GM21825 (cell line): ENCODE data around the gene TOPBP1.
"Not testable (repeated sequence)": the region's sequence is repeated elsewhere in the genome, so short reads cannot be mapped to it uniquely, and the experiment has no call there.

Experiments used
- ATAC-seq: cut with Tn5 transposase; IDR thresholded peaks from one replicate; pipeline ENCODE4 v1.9.1; 2021; ENCODE audit warnings: mild to moderate bottlenecking, moderate library complexity; ENCODE audit not compliant: unreplicated experiment

Gene TOPBP1

DNA sequence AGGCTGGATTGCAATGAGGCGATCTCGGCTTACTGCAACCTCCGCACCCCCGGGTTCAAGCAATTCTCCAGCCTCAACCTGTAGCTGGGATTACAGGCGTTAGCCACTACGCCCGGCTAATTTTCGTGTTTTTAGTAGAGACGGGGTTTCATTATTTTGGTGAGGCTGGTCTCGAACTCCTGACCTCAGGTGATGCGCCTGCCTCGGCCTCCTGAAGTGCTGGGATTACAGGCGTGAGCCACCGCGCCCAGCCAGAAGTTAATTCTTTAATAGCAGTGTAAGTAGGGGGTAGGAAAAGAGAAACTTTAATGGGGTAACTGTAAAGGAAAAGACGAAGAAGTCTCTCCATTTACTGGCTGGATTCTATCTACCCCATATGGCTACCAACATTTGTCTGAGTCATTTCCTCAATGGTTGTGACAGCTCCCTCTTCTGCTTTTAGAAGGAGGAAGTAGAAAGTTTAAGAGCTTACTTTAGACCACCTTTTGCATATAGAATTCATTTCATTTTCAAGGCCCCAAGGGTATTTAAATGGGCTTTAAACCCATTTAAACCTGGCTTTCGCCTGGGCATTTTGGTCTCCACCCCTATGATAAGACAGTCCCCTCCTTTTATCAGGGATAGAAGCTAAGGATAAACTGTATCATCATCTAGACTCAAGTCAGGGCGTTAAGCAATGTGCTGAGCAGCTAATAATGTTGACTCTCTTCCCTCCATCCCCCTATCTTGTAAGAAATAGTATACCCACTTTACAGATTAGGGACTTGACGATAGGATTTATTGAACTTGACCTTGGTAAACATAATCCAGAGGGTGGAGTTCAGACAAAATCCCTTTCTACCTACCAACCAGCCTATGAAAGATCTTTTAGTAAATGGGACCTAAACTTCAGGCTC, 89.3 kb downstream of the TOPBP1 start:
- ATAC-seq, result peak; percentile 20

GRCh38 chr3:133570937-133571320, 90.8 kb downstream of the TOPBP1 start:
- no peak for ATAC-seq

DNA sequence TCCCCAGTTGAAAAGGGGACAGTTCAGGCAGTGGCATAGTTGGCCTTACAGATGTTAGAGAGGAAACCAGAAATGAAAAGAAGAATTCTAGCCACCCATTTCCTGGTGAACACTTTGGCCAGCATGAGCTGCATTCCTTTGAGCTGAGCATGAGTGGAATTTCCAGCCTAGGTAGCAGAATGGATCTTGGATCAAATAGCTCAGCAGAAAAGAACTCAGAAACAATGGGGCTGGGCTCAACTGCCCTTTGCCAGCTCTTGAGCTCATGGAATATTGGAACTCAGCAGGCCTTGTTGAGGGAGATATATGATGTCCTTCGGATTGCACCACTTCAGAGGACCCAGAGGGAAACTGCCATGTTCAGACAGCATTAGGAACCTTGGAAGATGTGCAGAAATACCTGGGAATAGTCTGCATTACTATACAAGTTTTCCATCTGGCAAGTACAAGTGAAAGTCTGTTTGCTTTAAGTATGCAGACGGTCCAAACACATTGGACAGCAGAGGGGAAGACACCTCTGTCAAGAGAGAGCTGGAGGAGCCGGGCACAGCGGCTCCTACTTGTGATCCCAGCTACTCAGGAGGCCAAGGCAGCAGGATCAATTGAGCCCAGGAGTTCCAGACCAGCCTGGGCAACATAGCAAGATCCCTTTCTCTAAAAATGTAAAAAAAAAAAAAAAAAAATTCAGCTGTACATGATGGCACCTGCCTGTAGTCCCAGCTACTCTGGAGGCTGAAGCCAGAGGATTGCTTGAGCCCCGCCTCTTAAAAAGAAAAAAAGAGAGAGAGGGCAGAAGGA, 91.4 kb downstream of the TOPBP1 start:
- no peak for ATAC-seq

DNA sequence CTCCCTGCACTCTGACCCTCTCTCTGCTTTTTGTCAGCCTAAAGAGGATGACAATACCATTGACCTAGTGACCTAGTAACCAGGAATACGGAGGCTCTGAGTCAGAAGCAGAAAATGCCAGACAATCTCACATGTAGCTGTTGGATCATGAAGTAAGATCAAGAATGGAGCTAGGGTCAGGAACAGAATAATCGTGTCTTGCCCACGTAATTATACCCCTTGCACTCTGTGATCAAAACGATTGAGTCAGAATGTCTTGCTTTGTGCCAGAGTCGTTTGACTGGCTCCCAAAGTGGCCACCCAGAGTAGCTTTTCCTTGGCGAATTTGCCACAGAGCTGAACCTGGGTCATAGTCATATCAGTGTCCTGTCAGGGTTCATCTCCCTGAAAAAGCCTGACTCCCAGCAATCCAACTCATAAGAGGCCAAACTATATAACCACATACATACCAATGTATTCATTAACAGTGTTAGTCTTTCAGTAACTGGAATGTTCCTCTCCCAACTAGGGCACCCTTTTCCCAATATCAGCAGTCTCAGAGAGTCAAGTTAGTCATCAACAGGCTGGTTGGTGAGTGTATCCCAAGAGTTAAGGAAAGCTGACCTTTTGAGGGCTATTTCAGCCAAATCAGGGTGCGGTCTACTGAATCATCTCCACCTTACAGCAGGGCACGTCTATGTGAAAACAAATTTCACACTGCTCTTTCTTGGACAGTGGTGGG, 93.3 kb downstream of the TOPBP1 start:
- no peak for ATAC-seq

DNA sequence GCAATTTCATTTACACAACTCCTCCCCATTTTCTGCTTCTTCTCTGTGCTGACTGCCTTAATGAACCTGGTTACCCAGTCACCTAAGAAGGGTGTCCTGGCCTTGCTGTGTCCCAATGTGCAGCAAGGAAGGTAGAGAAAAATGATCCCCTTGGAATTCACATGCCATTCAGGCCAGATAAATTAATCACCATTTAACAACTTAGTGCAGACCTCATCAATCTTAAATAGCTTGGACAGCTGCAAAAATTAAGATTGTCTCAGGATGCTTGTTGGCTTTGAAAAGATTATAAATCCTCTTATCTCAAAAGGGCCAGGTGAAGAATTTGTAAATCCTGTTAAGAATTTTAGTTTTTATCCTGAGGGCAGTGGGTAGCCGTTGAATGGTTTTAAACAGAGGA, 97.9 kb downstream of the TOPBP1 start:
- no peak for ATAC-seq

DNA sequence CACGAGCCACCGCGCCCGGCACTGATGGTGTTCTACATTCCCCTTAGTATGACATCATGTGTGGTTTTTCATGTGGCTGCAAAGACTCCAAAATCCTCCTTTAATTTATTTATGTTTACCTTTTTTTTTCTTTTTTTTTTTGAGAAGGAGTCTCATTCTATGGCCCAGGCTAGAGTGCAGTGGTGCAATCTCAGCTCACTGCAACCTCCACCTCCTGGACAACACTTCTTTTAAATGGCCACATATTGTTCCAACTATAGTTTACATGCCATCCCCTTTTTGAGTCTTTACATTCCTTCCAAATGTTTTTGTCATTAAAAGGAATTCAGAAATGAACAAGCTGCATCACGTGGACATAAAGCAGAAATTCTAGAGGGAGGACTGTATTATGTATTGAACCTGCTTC, 98.6 kb downstream of the TOPBP1 start:
- ATAC-seq, result no peak

DNA sequence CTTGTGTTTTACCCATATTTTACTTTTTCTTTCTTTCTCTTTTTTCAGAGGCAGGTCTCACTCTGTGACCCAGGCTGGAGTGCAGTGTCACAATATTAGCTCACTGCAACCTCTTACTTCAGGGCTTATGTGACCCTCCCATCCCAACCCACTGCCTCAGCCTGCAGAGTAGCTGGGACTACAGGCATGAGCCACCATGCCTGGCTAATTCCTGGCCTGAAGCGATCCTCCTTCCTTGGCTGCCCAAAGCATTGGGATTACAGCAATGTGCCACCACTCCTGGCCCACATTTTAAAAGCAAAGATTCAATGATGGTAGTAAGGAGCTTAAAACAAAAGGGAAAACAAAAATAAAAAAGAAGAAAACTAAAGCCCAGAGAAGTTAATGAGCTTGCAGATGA, 99.4 kb downstream of the TOPBP1 start:
- no peak for ATAC-seq

GRCh38 chr3:133561679-133562078, 100.1 kb downstream of the TOPBP1 start:
- ATAC-seq, result no peak

DNA sequence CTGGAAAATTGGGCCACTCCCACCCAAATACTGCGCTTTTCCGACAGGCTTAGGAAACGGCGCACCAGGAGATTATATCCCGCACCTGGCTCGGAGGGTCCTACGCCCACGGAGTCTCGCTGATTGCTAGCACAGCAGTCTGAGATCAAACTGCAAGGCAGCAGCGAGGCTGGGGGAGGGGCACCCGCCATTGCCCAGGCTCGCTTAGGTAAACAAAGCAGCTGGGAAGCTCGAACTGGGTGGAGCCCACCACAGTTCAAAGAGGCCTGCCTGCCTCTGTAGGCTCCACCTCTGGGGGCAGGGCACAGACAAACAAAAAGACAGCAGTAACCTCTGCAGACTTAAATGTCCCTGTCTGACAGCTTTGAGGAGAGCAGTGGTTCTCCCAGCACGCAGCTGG, 110.2 kb downstream of the TOPBP1 start:
- ATAC-seq, result not testable (repeated sequence)
